Skin epidermis (tissue), 12 donors: ENCODE results near the gene COX4I1.

Source experiments
- H3K27ac ChIP-seq, 21 experiments: fragments of 200-600 bp; sonication (generic) in 11 of 21; one replicate each; pipeline ENCODE4 v1.5.0; 2020; ENCODE audit warnings: mild to moderate bottlenecking in 3 of 21, inconsistent platforms in 2 of 21, moderate library complexity in 2 of 21
- H3K4me3 ChIP-seq, 7 experiments: fragments of 200-600 bp; sonication (generic) in 2 of 7; one replicate each; pipeline ENCODE4 v1.5.0; 2020; ENCODE audit warnings: inconsistent platforms in 2 of 7, mild to moderate bottlenecking in 2 of 7, moderate library complexity in 1 of 7

Gene COX4I1

DNA sequence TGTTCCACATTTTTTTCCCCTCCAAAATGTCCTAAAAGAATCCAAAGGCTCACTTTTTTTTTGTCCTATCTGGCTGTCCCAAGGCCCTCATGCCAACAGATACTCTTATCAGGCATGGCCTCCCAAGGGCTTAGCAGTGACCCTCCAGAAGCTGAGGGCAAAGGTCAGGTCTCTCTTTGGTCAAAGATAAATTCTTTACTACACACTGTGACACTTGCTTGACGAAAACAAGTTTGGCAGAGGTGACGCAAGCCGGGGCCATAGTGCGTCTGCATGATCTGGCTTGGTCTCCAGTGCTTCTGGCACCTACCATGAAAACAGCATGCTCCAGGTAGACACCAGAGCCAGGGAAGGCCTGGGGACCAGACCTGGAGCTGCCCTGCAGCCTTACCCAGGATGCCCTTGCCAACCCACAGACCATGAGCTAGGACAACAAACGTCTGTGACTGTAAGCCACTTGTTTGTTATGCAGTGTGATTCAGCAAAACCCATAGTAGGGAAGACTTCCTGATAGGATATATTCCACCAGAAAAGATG is 50.9 kb downstream of the COX4I1 start:
- Histone ChIP-seq H3K4me3 (no peak overlapping the region), H3K27ac (no peak overlapping the region)

DNA sequence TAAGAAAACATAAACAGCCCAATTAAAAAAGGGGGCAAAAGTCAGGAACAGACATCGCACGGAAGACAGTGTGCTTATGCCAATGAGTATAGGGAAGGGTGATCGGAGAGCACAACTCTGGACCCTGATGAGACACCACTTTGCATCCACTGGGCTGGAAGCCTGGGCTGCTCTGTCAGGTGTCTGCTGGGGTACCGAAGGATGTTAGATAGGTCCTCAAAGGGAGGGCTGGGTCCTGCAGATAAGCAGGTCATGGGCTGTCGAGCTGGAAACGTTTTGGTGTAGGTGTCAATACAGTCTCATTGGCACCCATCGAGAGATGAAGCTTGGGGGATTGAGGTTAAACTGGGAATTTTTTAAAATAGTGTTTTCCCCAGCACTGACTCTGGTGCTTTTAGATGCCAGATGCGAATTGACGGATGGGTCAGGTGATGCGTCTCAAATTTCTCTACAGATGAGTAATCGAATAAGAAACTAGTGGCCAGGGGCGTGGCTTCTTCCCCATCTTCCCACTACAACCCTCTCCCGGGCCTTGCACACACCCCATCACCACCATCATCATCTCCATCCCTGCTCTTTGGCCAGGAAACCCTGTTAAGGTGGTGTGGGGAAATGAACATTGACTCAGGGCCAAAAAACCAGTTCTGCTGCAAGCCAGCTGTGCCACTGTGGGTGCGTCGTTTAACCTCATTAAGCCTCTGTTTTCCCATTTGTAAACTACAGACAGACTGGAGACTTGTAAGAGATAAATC is 51.7 kb downstream of the COX4I1 start:
- H3K4me3 ChIP-seq = no peak overlapping the region

DNA sequence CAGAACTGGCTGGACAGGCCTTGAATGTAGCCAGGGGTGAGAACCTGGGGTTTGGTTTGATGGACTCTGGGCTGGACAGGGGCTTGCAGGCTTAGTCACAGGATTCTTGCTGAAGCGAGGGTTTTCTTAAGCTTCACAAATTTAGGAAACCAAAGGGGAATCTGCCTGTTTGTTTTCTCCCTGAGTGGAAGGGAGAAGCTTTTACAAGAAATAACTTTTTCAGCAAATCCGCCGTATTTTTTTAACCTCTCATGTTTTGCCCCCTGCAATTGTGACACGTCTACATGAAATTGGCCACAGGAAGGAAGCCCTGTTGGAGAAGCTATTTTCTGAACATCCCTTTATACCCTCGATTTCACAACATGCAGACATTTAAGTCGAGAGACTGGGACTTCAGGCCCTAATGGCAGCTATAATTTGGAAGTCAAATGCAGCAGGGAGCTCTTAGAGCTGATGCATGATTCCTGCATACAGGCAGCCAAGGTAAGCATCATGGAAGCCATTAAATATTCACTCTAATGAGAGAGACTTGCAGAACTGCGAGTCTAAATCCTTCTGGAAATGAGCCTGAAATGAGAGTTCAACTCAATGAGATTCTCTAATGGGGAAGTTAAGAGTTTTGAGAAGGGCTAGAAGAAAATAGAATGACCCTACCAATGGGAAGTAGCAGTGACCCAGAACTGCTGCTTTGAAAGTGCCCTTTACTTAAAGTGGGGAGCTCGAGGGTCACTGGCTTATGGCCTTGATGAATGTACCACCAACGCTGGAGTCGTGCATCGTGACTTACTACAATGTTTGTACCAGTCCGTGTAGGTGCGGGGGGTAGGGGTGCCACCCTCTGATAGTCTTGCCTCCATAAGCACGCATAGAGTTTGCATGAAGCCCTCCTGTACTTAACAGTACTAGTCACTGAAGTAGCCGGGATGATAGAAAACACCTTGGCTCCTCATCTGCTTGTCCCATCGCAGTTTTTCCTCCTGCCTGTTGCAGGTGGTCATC is 54.4 kb downstream of the COX4I1 start:
- Histone ChIP-seq H3K27ac (peak overlapping the region in 4 of 21 experiments; percentile 14 to 56 (median 26)), H3K4me3 (no peak overlapping the region)

More for the DNA sequence above, 51.7 kb downstream of the COX4I1 start:
- H3K27ac ChIP-seq = no peak overlapping the region

DNA sequence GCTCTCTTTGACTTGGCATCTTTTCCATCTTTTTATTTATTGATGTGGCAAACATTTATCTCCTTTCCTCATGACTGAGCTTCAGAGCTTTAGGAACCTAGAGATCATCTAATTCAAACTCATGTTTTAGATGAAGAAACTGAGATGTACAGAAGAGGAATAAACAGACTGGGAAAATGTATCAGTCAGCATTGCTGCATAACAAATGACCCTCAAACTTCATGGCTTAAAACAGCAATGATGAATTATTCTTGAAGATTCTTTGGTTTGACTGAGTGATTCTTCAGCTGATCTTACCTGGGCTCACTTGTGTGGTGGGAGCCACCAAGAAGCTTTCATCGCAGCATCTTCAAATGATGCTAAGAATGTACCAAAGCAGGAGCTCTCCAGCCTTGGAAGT is 55.4 kb downstream of the COX4I1 start:
- peak overlapping the region in 2 of 21 experiments; percentile 23 to 30 for H3K27ac ChIP-seq
- no peak overlapping the region for H3K4me3 ChIP-seq

DNA sequence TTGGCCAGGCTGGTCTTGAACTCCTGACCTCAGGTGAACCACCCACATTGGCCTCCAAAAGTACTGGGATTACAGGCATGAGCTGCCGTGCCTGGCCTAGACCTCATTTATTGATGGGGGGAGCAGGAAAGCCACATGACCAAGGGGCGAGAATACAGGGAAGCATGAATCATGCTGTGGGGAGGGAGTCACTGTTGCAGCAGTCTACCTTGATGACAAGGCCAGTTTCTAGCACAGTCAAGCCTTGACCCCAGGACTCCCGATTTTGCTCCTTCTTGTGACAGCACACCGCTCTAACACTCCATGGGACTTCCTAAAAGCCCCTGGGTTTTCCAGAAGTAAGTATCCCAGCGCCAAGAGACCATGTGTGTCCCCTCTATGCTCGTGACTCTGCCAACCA is 56.6 kb downstream of the COX4I1 start:
- no peak overlapping the region for H3K4me3 ChIP-seq
- H3K27ac ChIP-seq = no peak overlapping the region

DNA sequence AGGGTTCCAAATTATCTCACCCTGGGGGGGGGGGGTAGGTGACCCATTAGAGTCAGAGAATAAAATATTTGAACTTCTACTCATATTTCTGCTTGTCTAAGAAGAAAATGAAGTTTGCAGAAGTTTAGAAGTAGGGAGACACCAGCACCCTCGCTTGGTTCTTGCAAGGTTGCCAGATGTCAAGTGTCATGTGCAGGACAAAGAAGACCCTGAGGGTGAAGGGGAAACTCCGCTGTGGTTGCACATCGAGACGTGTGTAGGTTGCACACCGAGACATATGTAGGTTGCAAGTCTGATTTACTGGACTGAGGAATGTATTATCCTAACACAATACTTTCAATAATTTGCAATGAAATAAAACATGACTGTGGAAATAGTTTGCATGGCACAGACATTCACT is 57.1 kb downstream of the COX4I1 start:
- Histone ChIP-seq H3K4me3 (no peak overlapping the region), H3K27ac (no peak overlapping the region)
